GM19372 (cell line): Measurements from ENCODE around the gene PNPLA6.
"Not testable (repeated sequence)": the region's sequence is repeated elsewhere in the genome, so short reads cannot be mapped to it uniquely, and the experiment has no call there.

Source experiments
- ATAC-seq: cut with Tn5 transposase; IDR thresholded peaks from one replicate; pipeline ENCODE4 v1.9.1; 2021; ENCODE audit warnings: mild to moderate bottlenecking, low read depth, moderate library complexity; ENCODE audit not compliant: unreplicated experiment

PNPLA6 gene

DNA sequence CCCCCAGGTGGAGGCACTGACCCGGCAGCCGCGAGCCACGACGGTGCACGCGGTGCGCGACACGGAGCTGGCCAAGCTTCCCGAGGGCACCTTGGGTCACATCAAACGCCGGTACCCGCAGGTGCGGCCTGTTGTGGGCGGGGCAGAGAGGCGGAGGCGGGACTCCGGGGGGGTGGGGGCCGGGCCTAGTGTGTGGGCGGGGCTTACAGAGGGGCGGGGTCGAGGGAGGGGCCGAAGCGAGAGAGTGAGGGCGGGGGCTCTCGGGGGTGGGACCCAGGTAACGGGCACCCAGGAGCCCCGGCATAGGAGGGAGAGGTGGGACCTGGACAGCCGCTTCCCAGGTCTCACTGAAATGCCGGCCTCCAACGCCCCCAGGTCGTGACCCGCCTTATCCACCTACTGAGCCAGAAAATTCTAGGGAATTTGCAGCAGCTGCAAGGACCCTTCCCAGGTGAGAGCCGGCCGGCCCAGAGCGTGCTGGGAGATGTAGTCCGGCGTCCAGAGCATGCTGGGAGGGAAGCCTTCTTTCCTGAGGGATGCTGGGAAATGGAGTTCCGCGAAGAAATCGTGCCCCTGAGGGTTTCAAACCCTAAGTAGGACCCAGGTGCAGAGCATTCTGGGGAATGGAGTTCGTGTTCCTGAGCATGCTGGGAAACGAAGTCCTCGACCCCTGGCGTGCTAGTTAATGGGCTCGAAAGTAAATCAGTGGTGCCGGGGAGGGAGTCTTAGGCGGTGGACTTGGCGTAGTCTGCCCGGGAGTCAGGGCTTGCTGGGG is 15.7 kb downstream of the PNPLA6 start:
- no peak for ATAC-seq

- no peak for ATAC-seq
These were observed 17.3 kb downstream of the PNPLA6 start for GRCh38 chr19:7552781-7553180.

- no peak for ATAC-seq
These were observed 19.0 kb downstream of the PNPLA6 start for GRCh38 chr19:7554565-7554964.

GRCh38 chr19:7554990-7555864 is 19.7 kb downstream of the PNPLA6 start:
- no peak for ATAC-seq

DNA sequence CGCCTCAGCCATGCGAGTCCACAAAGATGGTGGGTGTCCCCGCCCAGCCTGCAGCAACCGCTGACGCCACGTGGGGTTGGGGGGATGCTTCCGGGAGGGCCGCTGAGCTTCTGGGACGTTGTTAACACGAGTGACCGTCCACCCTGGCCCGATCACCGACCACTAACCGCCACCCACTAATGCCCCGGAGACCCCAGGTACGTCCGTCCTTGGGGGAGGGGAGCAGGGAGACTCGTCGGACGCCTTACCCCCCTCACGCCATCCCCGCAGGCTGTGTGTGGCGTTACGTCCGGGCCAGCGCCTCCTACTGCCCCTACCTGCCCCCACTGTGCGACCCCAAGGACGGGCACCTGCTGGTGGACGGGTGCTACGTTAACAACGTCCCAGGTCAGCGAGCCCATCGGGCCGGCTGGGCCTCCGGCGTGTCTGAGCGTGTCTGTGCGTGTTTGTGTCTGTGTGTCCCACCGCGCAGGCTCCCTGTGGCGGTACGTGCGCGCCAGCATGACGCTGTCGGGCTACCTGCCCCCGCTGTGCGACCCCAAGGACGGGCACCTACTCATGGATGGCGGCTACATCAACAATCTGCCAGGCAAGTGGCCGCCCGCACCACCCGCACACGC is 21.3 kb downstream of the PNPLA6 start:
- no peak for ATAC-seq

DNA sequence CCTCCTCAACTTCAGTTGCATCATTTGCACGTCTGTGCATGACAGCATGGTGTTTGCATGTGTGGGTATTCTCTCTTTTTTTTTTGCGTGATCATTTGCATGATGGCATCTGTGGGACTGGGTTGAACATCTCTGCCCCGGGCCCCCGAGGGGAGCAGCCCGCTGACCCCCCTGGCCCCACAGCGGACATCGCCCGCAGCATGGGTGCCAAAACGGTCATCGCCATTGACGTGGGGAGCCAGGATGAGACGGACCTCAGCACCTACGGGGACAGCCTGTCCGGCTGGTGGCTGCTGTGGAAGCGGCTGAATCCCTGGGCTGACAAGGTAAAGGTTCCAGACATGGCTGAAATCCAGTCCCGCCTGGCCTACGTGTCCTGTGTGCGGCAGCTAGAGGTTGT is 23.1 kb downstream of the PNPLA6 start:
- no peak for ATAC-seq

- no peak for ATAC-seq
These were observed 23.6 kb downstream of the PNPLA6 start for GRCh38 chr19:7559102-7559501.

- ATAC-seq = no peak
These were observed 24.7 kb downstream of the PNPLA6 start for GRCh38 chr19:7560255-7560654.

DNA sequence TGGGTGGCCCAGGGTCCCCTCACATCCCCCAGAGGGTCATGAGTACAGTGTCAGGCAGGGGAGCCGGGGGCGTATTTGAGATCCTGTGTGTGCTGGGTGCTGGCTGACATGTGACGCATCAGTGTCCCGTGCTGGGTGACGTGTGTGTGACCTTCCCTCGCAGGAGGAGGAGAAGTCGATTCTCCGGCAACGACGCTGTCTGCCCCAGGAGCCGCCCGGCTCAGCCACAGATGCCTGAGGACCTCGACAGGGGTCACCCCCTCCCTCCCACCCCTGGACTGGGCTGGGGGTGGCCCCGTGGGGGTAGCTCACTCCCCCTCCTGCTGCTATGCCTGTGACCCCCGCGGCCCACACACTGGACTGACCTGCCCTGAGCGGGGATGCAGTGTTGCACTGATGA is 25.8 kb downstream of the PNPLA6 start:
- ATAC-seq = no peak

DNA sequence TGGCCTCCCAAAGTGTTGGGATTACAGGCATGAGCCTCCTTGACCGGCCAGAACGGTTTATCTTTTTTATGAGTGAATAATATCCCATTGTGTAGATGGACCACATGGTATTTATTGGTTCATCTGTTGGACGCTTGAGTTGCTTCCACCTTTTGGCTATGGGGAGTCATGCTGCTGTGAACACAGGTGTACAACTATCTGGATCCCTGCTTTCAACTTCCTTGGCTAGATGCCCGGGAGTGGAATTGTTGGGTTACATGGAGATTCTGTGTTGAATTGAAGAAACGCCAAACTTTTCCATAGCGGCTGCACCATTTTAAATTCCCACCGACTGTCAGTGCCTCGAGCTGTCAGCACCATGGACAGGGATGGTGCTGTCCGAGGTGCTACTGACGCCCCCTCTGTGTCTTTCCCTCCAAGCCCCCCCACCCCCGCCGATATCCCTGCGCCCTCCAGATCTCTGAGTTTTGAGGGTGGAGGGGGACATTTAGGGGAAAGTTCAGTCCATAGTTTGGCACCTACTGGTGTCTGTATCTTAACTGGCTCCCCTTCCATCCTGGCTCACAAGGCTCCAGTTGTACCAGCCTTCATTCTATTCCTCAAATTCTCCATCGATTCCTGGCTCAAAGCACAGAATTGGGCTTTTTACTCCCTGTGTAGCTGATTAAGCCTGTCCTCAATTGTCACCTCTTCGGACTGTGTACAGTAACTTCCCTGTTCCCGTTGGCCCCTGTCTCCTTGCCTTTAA is 27.3 kb downstream of the PNPLA6 start:
- no peak for ATAC-seq

DNA sequence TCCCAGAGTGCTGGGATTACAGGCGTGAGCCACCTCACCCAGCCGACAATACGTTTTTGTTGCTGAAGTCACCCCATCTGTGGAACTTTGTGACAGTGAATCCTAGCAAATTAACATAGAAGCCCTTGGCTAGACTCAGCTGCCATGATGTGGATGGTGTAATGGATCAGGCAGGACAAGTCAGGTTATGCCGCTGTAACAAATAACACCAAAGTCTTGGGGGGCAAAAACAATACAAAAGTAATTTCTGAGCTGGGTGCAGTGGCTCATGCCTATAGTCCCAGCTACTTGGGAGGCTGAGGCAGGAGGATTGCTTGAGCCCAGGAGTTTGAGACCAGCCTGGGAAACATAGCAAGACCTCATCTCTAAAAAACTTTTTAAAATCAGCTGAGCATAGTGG is 29.3 kb downstream of the PNPLA6 start:
- no peak for ATAC-seq

GRCh38 chr19:7565332-7565731 is 29.8 kb downstream of the PNPLA6 start:
- no peak for ATAC-seq

DNA sequence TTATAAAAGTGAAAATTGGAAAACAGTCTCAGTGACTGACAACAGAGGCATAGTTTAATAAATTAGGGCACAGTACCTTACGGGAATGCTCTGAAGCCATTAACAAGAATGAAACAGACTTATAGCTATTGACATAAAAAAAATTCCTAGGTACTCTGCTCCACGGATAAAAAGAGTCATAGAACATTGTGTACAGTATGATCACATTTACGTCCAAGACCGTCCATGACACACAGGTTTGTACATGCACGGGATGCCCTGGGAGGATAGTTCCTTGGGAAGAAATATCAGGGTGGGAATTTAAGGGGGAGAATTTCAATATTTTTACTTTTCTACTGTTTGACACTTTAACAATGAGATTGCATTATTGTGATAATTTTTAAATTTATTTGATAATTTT is 35.2 kb downstream of the PNPLA6 start:
- no peak for ATAC-seq

GRCh38 chr19:7575434-7576040 is 40.0 kb downstream of the PNPLA6 start:
- no peak for ATAC-seq

DNA sequence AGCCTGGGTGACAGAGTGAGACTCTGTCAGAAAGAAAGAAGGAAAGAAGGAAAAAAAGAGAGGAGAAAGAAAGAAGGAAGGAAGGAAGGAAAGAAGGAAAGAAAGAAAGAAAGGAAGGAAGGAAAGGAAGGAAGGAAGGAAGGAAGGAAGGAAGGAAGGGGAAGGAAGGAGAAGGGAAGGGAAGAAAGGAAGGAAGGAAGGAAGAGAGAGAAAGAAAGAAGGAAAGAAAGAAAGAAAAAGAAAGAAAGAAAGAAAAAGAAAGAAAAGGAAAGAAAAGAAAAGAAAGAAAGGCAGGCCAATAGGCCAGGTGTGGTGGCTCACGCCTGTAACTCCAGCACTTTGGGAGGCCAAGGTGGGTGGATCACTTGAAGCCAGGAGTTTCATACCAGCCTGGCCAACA is 41.9 kb downstream of the PNPLA6 start:
- not testable (repeated sequence) for ATAC-seq

- ATAC-seq = no peak
These were observed 42.6 kb downstream of the PNPLA6 start for GRCh38 chr19:7578127-7578526.

DNA sequence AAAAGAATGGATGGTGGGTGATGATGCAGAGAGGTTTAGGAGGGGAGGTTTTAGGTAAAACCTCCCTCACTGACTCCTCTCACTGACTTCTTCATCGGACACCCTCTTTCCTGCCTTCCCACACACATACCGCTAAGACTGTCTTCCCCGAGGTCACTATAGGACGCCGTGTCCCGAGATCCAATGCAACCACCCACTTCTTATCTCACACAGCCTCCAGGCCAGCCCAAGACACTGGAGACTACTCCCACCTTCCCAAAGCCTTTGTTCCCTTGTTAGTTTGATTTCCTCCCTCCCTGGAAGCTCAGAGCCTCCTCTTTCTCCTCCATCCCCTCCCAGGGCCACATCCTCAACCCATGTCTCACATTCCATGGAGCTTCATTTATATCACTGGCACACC is 43.7 kb downstream of the PNPLA6 start:
- no peak for ATAC-seq

DNA sequence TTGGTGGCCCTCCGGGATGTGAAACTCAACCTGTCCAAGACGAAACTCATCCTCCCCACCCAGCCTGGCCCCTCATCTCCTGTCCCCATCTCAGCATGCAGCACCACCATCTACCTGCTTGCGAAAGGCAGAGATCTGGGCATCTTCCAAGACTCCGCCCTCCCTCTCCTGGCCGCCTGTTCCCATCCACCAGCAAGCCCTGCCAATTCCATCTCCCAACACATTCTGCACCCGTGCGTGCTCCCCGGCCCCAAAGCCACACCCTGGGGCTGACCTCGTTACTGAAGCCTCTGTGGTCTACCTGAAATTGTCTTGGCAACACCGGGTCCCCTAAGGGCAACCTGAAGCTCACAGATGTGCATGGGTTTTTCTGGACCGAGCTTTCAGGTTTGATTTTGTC is 46.9 kb downstream of the PNPLA6 start:
- ATAC-seq = no peak

DNA sequence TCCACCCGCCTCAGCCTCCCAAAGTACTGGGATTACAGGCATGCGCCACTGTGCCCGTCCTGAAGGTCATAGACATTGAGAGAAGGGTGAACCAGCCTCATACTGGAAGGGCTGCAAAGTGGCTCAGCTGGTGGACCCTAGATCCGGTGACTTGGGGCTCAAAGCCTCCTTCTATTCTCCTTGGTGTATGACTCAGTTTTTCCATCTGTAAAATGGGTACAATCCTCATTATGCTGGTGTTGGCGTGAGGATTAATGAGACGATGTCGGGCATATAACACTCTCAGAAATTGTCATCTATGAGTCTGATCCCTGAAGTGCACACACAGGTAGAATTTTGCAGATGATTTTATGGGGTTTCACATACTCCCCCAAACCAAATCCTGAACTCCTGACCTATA is 54.3 kb downstream of the PNPLA6 start:
- no peak for ATAC-seq

DNA sequence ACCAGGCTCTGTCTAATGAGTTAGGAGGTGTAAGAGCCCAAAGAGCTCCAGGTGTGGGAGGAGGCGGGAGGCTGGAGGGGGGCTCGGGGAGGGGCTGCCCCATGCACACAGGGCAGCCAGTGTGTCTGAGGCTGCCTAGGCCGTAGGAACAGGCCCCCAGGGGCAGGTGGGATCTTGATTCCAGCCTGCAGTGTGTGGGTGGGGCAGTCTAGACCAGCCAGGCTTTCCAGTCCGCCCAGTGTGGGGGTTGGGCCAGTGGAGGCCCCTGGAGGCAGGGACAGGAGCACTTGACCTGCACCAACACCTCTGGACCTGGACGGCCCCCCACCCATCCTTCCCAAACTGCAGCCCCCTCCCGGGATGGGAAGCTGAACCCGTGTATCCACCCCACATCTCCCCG is 54.7 kb downstream of the PNPLA6 start:
- no peak for ATAC-seq
